Right ventricle myocardium inferior (tissue), 1 donor: ENCODE measurements around the gene NECAB2. TPM values are rescaled to one million over a fixed set of nuclear protein-coding genes. Genes with fewer than 3 reads are reported as not detected.
A peak's percentile ranks its signal among the peaks of the same experiment; 100 is the strongest.
"Not testable (repeated sequence)": the region's sequence is repeated elsewhere in the genome, so short reads cannot be mapped to it uniquely, and the experiment has no call there.

Experiments
- ATAC-seq: fragments of 200-7000 bp; cut with Tn5 transposase; one replicate; pipeline ENCODE4 v1.9.1; 2020; ENCODE audit warnings: mild to moderate bottlenecking, moderate library complexity
- DNase-seq: peaks from one replicate; pipeline ENCODE4 v3.0.0; 2021; ENCODE audit errors: missing footprints
- intact Hi-C: fragments of 100-400 bp; cut with DNase I; formaldehyde crosslinking; loops from one replicate; pipeline ENCODE4 v1.11.0; 2022
- total RNA-seq: library from RNA; stranded (reverse); fragmentation: NEBNext Ultra II Directional; extraction: Animal tissue kit (Norgen Biotek cat#: 25700); gene quantifications from one replicate; pipeline ENCODE4 v1.2.1, GENCODE V29; 2021
- donor health status: DM: no; HTN: yes; CAD: no; lungs with severe emphysema.

The NECAB2 gene
- total RNA-seq, 1 donor from 2014 or later: 1.8 TPM

GRCh38 chr16:83948914-83949723 is 18.9 kb upstream of the NECAB2 start:
- no peak for ATAC-seq
- no peak for DNase-seq
- intact Hi-C loops: no loop called here

GRCh38 chr16:83949724-83950001 is 18.4 kb upstream of the NECAB2 start:
- no peak for ATAC-seq
- intact Hi-C loops: no loop called here
- DNase-seq: no peak

- DNase-seq, ATAC-seq, intact Hi-C loops: not testable (repeated sequence)
Measured at GRCh38 chr16:83950862-83951399, 17.1 kb upstream of the NECAB2 start.

- no peak for DNase-seq
- intact Hi-C loops: no loop called here
- ATAC-seq: no peak
Measured at GRCh38 chr16:83951544-83951943, 16.5 kb upstream of the NECAB2 start.

GRCh38 chr16:83952587-83952939 is 15.5 kb upstream of the NECAB2 start:
- DNase-seq: no peak
- no peak for ATAC-seq

GRCh38 chr16:83952940-83953795 is 14.9 kb upstream of the NECAB2 start, which contains the start of gene OSGIN1:
TSS of gene OSGIN1 (plus strand) at chr16:83953240. CDS start at chr16:83957672, 4,432 bp downstream.
- intact Hi-C loops: no loop called here
- peak; percentile 94 for ATAC-seq
- peak; percentile 96 for DNase-seq

More at GRCh38 chr16:83952587-83952939, 15.5 kb upstream of the NECAB2 start:
- intact Hi-C loops: no loop called here

- DNase-seq (no peak), ATAC-seq (no peak)
- intact Hi-C loops: loop anchor here (1.0 kb wide), 1 partner anchor 55 kb away; the partner anchor contains the start of gene MLYCD
Measured at GRCh38 chr16:83953796-83954576, 14.1 kb upstream of the NECAB2 start.

GRCh38 chr16:83954577-83955016 is 13.4 kb upstream of the NECAB2 start:
- DNase-seq: no peak
- intact Hi-C loops: loop anchor here (1.0 to 5.0 kb wide), 3 partner anchors 55 to 528 kb away; partner anchors contain the start of genes MLYCD and TAF1C
- ATAC-seq: no peak

- intact Hi-C loops: loop anchor here (5.0 kb wide), 2 partner anchors 232 to 527 kb away; partner anchors contain the start of gene TAF1C
- ATAC-seq (no peak), DNase-seq (no peak)
Measured at GRCh38 chr16:83955218-83956130, 12.6 kb upstream of the NECAB2 start.

- peak; percentile 18 for ATAC-seq
- intact Hi-C loops: loop anchor here (5.0 kb wide), 2 partner anchors 231 to 526 kb away; partner anchors contain the start of gene TAF1C
- DNase-seq: peak; percentile 90
Measured at GRCh38 chr16:83956336-83957289, 11.4 kb upstream of the NECAB2 start.

GRCh38 chr16:83957296-83957855 is 10.7 kb upstream of the NECAB2 start:
- intact Hi-C loops: loop anchor here (5.0 kb wide), 2 partner anchors 230 to 525 kb away; partner anchors contain the start of gene TAF1C
- DNase-seq (no peak), ATAC-seq (no peak)

GRCh38 chr16:83958137-83958845 is 9.8 kb upstream of the NECAB2 start:
- DNase-seq (no peak), ATAC-seq (no peak)
- intact Hi-C loops: loop anchor here (5.0 kb wide), 2 partner anchors 229 to 524 kb away; partner anchors contain the start of gene TAF1C

- intact Hi-C loops: loop anchor here (5.0 kb wide), 2 partner anchors 228 to 523 kb away; partner anchors contain the start of gene TAF1C
- DNase-seq: no peak
- ATAC-seq: peak; percentile 21
Measured at GRCh38 chr16:83958846-83959565, 9.0 kb upstream of the NECAB2 start.

GRCh38 chr16:83959656-83960434 is 8.2 kb upstream of the NECAB2 start:
- ATAC-seq: peak; percentile 42
- intact Hi-C loops: loop anchor here (5.0 kb wide), 2 partner anchors 227 to 522 kb away; partner anchors contain the start of gene TAF1C
- DNase-seq: no peak
